ENCODE data around the gene ALKBH7. TPM values are rescaled to one million over a fixed set of nuclear protein-coding genes. Genes with fewer than 3 reads are reported as not detected.
A peak's percentile ranks its signal among the peaks of the same experiment; 100 is the strongest.

Gene ALKBH7
- total RNA-seq (10 to 100 TPM; 75.3 to 78.7 TPM), total RNA-seq (5.7 to 39.8 (median 16.1) reads per million in 172 experiments)
- polyA plus RNA-seq (2013, experiment 1 of 2) = 53.4 TPM
- 53.3 TPM for polyA plus RNA-seq (2013, experiment 2 of 2)

DNA sequence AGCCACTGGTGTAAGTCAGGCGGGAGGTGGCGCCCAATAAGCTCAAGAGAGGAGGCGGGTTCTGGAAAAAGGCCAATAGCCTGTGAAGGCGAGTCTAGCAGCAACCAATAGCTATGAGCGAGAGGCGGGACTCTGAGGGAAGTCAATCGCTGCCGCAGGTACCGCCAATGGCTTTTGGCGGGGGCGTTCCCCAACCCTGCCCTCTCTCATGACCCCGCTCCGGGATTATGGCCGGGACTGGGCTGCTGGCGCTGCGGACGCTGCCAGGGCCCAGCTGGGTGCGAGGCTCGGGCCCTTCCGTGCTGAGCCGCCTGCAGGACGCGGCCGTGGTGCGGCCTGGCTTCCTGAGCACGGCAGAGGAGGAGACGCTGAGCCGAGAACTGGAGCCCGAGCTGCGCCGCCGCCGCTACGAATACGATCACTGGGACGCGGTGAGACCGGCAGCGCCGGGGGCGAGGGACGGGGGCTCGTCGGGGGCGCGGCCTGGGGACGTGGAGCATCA lies at the start of gene ALKBH7:
Gene ALKBH7 (plus strand): TSS at position 201 of the 502 bp plus-strand sequence. CDS start 27 bp downstream, at position 228.
- H3K27ac Mint-ChIP-seq = peak within 1 kb of the TSS; percentile 89
- H3K27me3 ChIP-seq (ENCODE audit: control insufficient read depth in 1 of 2, insufficient read depth in 2 of 2, low read length in 2 of 2) = no peaks in the 10 kb centered on the region
- H3K27me3 Mint-ChIP-seq = no peaks in the 10 kb centered on the region
- peak; percentile 89 to 100 (median 96) for DNase-seq
- H3K9me3 ChIP-seq (ENCODE audit: control insufficient read depth in 1 of 2, insufficient read depth in 1 of 2, low read length in 2 of 2) = no peaks in the 10 kb centered on the region
- no peaks in the 10 kb centered on the region for H3K9me3 Mint-ChIP-seq
- ChIA-PET POLR2A (interaction anchor here (0.5 to 4.0 kb wide), 11 partner anchors 10 to 1548 kb away, joined by 3 to 172 read pairs (median 5); partner anchors contain the start of genes CLPP, DENND1C, GTF2F1 and KHSRP), CTCF (no interaction called here)
- peaks cover 23% of the 10 kb centered on the region for H3K36me3 ChIP-seq (ENCODE audit: insufficient read depth, low read length)
- no peak for TF ChIP-seq CTCF (IDR thresholded peaks at IDR 0.05)
- peak within 1 kb of the TSS; percentile 84 to 87 for H3K27ac ChIP-seq (ENCODE audit: low read depth in 1 of 2, low read length in 2 of 2)
- H3K4me3 Mint-ChIP-seq = peak within 1 kb of the TSS; percentile 96
- peak; percentile 75 for ATAC-seq (ENCODE audit: poor library complexity)
- H3K4me3 ChIP-seq (ENCODE audit: low read length) = peak within 1 kb of the TSS; percentile 66
- peaks cover 48% of the 10 kb centered on the region for H3K36me3 Mint-ChIP-seq (ENCODE audit: low read depth)
- H3K4me1 ChIP-seq (ENCODE audit: insufficient read depth, low read length) = peaks cover 18% of the 10 kb centered on the region
- intact Hi-C loops (cut with DNase I, micrococcal nuclease) = loop anchor here (1.0 to 10.0 kb wide), 9 partner anchors 10 to 468 kb away; partner anchors contain the start of genes GTF2F1 (in 2 of the 2), CLPP (in 1 of the 2), GPR108 (in 1 of the 2) and KHSRP (in 1 of the 2)
- H3K4me1 Mint-ChIP-seq (ENCODE audit: low read depth) = peaks cover 19% of the 10 kb centered on the region

DNA sequence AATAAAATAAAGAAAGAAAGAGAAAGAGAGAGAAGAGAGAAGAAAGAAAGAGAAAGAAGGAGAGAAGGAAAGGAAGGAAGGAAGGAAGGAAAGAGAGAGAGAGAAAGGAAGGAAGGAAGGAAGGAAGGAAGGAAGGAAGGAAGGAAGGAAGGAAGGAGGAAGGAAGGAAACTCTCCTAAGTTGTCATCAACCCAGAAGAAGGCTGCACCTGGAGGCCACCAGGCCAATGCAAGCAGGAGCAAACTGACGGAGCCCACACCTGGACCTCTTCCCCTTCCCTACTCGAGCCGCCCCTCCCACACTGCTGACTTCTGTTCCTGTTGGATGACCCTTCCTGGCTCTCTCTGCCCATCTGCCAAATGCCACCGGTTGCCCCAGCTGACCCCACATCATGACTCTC lies 47.8 kb upstream of the ALKBH7 start:
- Mint-ChIP-seq H3K4me3 (no peak overlapping the region), H3K36me3 (ENCODE audit: low read depth) (peaks cover 3% of the 10 kb centered on the region), H3K9me3 (no peaks in the 10 kb centered on the region), H3K27ac (no peak overlapping the region), H3K27me3 (no peaks in the 10 kb centered on the region), H3K4me1 (ENCODE audit: low read depth) (peaks cover 6% of the 10 kb centered on the region)
- Histone ChIP-seq H3K4me3 (ENCODE audit: low read length) (no peak overlapping the region), H3K9me3 (ENCODE audit: control insufficient read depth in 1 of 2, insufficient read depth in 1 of 2, low read length in 2 of 2) (no peaks in the 10 kb centered on the region), H3K27me3 (ENCODE audit: control insufficient read depth in 1 of 2, insufficient read depth in 2 of 2, low read length in 2 of 2) (no peaks in the 10 kb centered on the region), H3K4me1 (ENCODE audit: insufficient read depth, low read length) (no peaks in the 10 kb centered on the region), H3K36me3 (ENCODE audit: insufficient read depth, low read length) (no peaks in the 10 kb centered on the region), H3K27ac (ENCODE audit: low read depth in 1 of 2, low read length in 2 of 2) (no peak overlapping the region)
- no peak for TF ChIP-seq CTCF (IDR thresholded peaks at IDR 0.05)
- ChIA-PET POLR2A (no interaction called here), CTCF (interaction anchor here (0.6 kb wide), 1 partner anchor 185 kb away, joined by 3 read pairs; no protein-coding TSS in a partner anchor)
- ATAC-seq (ENCODE audit: poor library complexity) (no peak), DNase-seq (no peak)
- intact Hi-C loops (cut with DNase I, micrococcal nuclease) = no loop called here

GRCh38 chr19:6325614-6326013 lies 47.0 kb upstream of the ALKBH7 start:
- no peak overlapping the region for H3K27ac ChIP-seq (ENCODE audit: low read depth in 1 of 2, low read length in 2 of 2)
- Mint-ChIP-seq H3K27me3 (no peaks in the 10 kb centered on the region), H3K4me1 (ENCODE audit: low read depth) (peaks cover 6% of the 10 kb centered on the region), H3K27ac (no peak overlapping the region), H3K36me3 (ENCODE audit: low read depth) (peaks cover 3% of the 10 kb centered on the region), H3K4me3 (no peak overlapping the region), H3K9me3 (no peaks in the 10 kb centered on the region)
- no peaks in the 10 kb centered on the region for H3K9me3 ChIP-seq (ENCODE audit: control insufficient read depth in 1 of 2, insufficient read depth in 1 of 2, low read length in 2 of 2)
- DNase-seq = no peak
- intact Hi-C loops (cut with DNase I, micrococcal nuclease) = no loop called here
- no peak overlapping the region for H3K4me3 ChIP-seq (ENCODE audit: low read length)
- no peak for ATAC-seq (ENCODE audit: poor library complexity)
- H3K27me3 ChIP-seq (ENCODE audit: control insufficient read depth in 1 of 2, insufficient read depth in 2 of 2, low read length in 2 of 2) = no peaks in the 10 kb centered on the region
- POLR2A ChIA-PET = no interaction called here
- no peaks in the 10 kb centered on the region for H3K36me3 ChIP-seq (ENCODE audit: insufficient read depth, low read length)
- TF ChIP-seq CTCF (IDR thresholded peaks at IDR 0.05) = no peak
- CTCF ChIA-PET = interaction anchor here (0.5 kb wide), 1 partner anchor 538 kb away, joined by 3 read pairs; no protein-coding TSS in a partner anchor
- H3K4me1 ChIP-seq (ENCODE audit: insufficient read depth, low read length) = no peaks in the 10 kb centered on the region

Data from CD4-positive, alpha-beta T cell (primary cell).